NCI-H1092 (cell line): ENCODE results near the gene CLCN2.

Experiments
- DNase-seq: peaks from one replicate; lab custom pipeline; 2025; lab: John Stamatoyannopoulos, UW

CLCN2 gene

DNA sequence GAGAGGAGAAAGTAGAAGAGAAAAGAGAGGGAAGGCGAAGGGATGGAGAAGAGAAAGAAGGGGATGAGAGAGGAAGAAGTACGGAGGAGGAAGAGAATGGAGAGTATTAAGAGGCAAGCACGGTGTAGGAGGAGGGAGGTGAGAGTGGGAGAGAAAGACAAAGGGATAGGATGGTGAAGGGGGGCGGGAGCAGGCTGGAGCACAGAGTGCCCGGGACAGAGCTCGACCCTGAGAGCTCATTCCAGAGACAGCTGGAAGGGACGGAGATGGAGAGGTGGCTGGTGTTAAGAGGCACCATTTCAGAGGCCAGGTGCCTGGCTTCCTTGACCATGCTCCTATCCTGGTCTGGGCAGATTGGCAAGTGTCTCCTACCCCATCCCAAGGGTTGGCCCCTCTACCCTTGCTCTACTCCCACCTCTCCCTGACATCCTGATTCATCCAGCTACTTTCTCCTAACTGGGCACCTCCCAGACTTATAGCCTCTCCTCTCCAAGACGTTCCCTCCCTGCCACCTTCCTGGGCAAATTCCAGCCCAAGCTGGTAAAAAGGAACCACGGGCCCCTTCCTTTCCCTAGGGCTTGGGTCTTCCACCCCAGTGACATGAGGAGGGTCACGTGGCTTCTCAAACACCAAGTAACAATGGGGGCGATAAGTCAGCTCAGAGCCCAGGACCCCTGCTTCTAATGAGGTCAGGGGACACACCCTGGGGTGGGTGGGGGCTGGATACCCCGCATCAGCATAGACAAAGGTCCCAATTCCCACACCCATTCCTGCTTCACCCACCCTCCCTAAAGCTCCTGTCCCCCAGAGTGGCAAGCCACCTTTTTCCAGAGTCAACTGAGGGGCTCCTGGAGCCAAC, 1.1 kb downstream of the CLCN2 start:
- no peak for DNase-seq

DNA sequence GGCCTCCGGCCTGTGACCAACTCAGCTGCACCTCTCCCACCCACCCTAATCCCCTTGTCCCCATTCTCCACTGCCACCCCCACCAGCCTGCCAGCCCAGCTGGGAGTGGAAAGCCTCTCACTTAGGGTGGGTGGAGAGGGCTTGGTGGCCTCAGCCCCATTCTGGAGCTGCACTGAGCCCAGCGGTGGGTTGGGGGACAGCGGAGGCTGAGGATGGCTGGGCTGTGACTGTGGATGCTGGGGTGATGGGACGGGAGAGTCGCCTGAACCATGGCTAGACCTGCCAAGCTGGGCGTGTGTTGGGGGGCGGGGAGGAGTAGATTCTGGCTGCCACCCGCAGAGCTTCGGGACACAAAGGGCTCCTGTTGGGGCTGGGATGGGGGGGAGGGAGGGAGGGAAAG, 1.8 kb downstream of the CLCN2 start:
- DNase-seq = no peak

DNA sequence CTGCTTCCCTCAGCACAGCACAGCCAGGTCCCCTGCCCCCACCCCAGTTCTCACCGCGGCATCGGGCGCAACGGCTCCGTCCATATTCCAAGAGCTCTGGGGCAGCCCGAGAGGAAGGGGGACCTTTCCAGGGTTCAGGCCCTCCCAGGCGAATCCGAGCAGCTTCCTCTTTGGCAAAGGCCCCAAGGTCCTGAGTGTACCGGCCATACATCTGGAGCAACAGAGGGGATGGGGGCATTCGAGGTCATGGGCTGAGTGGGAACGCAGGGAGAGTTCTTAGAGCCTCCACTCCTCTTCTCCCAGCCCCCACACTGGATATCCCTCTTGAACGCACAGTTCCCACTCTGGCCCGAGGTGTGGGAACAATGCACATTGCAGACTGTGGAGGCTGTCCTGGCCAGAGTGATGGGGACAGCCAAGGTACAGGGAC, 2.5 kb downstream of the CLCN2 start:
- DNase-seq = no peak

DNA sequence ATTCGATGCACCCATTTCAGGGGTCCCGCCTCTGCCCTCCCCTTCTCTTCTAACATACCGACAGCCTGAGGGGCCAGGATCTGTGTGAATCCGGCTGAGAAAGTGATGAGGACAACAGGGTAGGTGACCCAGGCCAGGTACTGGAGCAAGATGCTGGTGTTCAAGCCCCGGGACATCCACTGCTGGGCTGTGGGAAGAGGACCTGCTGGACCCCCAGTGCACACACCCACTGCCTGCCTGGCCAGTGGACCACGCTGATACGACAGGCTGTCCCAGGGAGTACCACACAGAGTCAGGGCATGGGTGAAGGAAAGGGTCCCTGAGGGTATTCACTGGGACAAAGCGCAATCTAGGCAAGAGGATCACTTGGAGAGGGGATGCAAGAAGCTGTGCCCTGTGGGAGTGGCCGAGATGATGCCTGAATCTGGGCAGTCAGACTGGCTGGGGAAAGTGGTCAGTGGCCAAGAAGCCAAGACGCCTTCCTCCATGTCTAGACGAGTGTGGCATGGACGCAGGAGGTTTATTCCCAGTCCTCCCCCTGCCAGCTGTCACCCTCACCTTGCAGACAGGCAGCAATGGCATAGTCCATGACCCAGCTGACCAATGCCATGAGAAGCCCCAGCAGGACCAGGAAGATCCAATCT, 3.2 kb downstream of the CLCN2 start:
- DNase-seq = no peak

DNA sequence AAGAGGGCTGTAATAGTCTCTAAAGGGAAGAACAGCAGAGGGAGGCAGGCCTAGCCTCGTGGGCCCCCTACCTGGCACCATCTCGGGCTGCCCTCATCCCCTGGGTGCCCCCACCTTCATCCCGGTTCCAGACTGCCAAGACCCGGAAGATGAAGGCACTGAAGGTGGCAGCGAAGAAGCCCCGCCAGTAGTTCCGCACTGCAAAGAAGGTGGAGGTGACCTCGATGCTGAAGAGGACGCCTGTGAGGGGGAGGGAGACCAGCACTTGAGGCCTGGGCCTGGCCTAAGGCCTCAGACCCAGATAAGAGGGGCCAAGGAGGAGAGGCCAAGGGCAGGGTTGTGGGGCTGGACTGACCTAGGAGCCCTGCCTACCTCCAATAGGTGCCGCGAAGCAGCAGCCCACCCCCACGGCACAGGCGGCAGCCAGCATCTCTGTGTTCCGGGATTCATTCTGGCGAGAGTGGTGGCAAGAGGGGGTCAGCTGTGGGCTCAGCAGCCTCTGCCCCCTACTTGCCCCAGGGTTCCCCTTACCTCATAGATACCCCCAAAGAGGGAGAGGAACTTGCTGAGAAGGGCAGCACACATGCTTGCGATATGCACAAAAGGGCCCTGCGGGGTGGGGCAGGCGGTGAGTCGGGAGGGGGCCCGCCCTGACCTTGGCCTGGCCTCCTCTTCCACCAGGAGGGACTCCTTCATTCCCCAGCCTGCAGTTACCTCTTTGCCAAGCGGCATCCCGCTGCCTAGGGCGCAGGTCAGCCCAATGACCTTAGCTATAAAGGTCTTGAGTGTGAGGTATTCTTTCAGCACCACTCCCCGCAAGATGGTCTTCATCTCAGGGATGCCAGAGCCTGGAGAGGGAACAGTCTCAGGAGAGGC, 3.9 kb downstream of the CLCN2 start:
- no peak for DNase-seq

DNA sequence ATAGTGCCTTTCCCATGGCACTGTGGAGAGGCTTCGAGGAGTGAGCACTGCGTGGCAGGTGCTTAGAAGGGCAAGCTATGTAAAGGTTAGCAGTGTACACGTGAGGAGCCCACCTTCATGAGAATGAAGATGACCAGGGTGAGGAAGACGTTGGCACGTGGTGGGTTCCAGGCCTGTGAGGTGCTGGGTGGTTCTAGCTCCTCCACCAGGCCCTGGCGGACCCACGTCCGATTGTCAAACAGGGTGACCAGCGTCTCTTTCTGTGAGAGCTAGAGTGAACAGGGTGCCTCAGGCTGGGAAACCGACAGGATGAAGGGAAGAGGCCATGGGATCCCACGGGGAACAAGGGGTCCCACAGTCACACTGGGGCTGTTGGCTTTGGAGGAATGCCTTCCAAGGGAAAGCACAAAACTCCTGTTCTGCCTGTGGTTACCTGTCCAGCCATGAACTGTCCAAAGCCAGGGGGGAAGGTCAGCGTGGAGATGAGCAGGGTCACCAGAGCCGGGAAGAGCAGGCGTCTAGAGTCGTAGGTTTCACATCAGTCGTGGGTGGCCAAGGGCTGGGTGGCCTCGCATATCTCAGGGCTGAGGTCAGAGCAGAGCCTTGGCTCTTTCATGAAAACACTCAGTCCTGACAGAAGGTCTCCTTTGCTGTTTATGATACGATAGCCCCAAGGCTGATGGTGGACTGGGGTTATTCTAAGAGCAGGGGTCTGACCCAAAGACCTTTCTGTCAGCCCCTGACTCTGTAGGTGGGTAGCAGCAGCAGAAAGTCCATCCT, 6.0 kb downstream of the CLCN2 start:
- DNase-seq = no peak

DNA sequence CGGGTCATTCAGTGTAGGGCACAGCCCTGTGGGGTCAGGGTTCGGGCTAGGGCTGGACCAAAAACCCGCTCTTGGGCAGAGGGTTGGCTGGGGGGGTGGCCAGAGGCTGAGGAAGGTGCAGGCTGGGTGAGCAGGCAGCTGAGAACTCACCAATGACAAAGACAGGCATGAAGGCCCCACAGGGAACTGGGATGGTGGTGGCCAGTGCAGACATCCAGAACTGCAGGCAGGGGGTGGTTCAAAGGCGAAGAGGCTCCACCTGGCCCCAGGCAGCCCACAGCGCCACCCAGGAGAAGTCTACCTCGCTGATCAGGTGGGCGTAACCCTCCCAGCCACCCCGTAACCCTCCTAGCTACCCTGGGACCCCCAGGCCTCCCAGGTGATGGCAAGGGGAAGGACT, 6.7 kb downstream of the CLCN2 start:
- no peak for DNase-seq

DNA sequence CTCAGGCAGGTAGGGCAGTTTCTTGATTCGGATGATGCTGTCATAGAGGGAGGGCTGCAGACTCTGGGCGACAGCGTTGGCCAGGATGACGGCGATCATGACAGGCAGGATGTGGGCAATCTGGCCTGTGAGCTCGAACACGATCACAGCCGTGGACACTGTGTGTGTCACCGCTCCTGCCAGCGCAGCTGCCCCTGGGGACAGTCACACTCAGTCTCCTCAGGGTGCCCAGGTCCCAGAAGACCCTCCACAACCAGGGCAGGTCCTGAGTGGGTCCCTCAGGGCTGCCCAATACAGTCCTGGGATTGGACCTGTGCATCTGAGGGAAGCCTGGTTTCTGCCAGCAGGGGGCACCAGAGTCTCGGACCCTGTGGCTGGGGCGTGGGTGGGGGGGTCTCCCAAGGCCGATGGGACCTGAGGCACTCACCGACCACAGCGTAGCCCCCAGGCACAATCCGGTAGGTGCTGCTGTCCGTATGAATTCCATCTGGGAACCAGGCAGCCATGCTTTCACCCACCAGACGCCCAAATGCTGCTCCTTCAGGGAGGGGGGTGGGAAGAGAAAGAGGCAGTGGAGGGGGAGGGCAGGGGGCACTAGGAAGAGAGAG, 7.2 kb downstream of the CLCN2 start:
- no peak for DNase-seq

DNA sequence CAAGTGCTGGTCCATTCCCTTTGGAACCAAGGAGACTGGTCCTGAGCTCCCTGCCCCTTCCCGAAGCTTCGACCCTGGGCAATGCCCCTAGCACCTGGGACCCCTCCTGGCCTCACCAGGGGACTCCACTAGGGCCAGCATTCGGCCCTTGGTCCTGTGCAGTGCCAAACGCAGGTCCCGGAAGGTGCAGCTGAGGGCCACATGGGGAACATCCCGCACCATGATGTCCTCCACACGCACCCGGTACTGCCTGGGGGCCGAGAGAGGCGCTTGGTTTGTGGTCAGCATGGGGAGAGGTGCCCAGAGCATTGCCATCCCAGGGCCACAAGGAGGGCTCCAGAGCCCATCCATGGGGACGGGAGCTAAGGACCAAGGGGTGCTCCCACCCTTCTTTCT, 7.9 kb downstream of the CLCN2 start:
- no peak for DNase-seq

DNA sequence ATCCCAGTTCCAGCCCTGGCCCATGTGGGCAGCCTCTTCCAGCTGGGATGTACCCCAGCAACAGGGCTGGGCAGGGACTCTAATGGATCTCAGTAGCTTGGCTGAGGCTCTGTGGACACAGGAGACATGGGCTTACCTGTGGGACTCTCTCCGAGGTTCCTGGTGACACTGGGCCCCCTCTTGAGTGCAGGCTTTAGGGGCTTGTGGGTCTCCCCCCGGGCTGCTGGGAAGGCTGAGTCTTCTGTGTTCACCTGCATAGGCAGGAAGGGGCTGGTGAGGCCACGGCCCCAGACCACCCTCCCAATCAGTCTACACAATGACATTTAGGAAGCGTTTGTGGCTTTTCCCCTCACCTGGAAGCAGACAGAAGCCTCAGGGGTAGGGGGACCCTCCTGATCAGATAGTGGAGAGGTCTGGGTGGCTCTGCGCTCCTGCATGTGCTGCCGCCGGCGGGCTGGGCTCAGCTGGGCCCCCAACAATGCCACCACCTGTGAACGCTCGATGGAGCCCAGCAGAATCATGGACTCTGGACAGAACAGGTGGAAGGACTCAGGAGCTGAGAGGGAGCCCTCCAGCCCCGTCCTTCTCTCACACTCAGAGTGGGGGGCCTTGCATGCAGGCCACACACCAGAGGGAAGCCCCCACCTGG, 8.4 kb downstream of the CLCN2 start:
- DNase-seq = no peak

DNA sequence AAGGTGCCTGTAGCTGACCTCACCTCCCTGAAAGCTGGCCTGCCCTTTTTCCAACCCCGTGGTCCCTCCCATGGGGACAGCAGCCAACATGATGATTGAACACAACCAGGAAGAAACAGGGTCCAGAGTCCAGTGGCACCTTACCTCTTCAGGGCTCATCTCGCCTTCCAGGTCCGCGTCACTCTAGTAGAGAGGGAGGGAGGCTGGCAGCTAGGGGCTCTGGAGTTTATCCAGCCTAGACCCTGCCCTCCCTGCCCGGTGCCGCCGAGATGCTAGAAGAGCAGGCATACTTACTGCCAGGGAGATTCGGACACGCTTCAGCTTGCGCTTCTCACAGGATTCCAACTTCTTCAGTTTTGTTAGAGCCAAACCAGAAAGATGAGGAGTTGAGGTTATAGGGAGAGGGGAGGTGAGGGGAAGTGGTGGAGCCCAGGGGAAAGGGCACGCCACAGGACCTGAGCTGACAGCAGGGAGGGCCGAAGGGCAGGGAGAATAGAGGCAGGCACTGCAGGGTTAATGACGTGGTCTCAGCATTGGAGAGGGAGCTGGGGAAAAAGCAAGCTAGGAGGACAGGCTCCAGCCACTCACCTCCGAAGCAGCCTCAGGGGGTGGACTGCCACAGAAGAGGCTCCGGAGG, 9.1 kb downstream of the CLCN2 start:
- DNase-seq = no peak

DNA sequence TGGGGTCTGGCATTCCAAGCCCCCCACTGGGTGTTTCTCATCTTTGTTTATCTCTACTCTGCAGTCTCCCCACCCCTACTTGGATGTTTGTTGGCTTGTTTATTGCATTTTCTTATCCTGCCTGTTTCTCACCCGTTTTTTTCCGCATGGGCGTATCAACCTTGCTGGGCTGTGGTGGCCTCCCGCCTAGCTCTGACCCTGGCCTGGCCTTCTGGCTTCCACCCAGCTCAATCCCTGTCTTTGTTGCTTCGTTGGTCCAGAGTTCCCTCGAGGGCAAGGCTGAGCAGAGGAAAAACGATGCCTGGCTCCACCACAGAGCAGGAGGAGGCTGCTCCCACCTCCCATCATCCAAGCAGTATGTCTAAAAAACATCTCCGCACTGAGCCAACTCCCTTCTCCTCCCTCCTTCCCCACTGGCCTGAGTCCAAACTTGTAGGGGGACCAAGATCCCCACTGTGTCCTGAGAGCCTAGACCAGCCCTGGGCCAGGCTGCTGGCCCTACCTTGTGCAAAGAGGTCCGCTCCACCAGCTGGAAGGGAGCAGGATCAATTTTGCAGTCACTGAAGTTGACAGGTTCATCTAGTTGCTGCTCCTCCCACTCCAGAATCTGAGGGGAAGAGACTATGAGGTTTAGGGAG, 9.8 kb downstream of the CLCN2 start:
- DNase-seq = no peak

DNA sequence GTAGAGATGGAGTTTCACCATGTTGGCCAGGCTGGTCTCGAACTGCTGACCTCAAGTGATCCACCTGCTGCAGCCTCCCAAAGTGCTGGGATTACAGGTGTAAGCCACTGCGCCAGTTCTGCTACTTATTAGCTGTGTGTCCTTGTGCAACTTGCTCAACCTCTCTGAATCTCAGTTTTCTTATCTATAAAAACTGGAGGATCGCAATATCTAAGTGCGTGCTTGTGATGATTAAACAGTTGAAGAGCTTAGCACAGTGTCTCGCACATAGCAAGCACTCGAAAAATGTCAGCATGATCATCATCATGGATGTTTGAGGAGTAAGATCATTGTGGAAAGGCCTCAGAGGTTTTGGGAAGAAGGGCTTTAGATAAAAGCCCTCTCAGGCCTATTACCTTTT, 10.8 kb downstream of the CLCN2 start:
- no peak for DNase-seq

DNA sequence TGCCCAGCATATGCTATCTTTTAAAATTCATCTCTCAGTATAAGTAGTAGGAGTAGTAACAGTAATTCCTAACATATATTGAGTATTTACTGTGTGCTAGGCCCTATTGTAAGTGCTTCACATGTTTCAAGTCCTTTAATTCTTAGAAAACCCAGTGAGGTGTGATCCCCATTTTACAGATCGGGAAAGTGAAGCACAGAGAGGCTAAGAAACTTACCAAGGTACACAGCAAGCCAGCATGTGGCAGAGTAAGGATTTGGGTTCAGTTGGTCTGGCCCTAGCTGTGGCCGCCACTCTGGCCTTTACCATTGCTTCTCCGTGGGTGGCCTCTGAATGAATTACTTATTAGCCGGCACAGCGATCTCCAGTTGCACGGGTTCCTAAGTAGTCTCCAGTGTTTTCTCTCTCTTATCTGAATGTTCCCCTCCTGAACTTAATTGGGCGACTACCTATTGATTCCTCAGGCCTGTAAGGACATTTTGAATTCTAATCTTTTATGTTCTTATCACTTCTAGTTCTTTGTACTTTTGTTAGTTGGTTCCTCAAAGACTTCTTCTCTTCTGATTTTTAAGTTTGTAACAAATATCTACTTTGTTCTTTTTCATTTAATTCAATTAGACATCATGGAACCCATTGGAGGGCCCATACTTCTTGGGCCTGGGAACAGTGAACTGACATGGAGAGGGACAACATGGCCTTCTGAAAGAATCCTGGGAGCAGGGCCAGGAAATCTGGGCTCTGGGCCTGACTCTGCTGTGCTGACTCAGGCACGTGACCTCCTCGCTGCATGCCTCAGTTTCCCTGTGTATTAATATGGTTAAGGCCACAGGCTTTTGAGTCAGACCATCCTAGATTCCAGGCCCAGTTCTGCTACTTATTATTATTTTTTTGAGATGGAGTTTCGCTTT, 11.6 kb downstream of the CLCN2 start:
- no peak for DNase-seq

DNA sequence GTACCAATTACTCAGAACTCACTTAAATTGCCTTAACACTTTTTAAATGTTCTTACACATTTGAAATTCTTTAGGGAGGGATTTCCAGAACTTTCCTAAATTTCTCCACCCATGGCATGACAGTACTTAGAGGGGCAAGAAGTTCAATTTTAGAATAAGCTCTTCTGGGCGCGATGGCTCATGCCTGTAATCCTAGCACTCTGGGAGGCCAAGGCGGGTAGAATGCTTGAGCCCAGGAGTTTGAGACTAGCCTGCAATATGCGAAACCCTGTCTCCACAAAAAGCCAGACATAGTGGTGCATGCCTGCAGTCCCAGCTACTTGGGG, 13.4 kb downstream of the CLCN2 start:
- DNase-seq = no peak

DNA sequence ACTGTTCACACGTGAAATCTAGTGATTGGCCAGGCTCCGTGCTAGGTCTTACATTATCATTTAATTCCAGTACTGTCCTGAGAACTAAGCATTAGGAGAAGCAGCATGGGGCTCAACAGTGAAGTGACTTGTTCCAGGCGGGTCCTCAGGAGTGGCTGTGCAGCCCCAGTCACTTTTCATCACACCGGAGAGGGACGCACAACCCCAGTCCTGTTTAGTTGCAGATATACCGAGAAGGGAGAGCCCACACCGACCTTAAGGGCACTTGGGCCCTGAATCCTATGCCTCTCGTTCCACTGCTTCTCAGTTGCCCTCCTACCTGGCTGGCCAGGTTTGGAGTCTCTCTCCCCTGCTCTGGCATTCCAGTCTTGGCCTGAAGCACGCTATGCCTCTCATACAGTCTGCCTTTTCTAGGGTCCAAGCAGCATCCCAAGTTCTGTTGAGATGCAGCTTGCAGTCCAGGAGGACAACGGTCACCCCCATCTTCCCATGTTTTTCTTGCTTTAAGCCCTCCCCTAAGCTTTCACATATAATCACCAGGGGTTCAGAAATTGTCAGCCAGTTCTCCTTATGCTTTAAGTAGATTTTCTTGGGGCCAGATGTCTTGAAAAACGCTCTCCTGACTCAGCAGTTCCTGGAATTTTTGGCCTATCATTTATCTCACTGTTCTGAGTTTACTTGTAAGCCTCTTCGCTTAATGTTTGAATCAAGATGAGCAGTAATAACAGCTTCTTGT, 13.9 kb downstream of the CLCN2 start:
- DNase-seq = no peak

DNA sequence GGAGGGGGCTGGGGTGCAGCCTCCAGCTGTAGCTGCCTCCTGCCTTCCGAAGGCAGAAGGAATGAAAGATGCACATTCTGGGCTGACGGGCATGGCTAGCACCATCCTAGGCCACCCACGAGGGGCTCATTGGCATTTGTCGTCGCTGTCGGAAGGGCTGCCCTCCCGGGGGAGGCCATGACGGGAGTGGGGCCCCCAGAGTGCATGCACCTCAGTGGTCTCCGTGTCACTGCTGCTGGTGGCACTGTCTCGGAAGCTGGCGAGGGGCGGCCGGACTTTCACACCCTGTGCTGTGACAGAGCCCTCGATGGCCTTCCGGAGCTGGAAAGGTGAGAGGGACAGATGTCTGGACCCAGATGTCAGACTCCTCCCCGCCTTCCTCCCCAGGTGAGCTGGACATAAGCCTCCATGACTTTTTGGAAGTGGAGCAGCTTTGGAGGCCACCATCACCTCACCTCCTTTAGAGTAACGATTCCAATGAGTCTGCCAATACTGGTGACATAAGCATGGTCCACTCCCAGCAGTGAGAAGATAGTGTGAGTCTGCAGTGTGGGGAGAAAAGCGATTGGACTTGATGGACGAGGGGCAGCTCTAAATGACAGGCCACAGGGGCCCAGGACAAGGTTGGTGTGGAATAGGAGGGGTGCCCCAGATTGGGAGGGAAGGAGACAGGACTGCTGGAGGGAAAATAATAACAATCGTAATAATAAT, 14.8 kb downstream of the CLCN2 start:
- no peak for DNase-seq
